Keratinocyte (primary cell): Measurements from ENCODE around the gene MOAP1. TPM values are rescaled to one million over a fixed set of nuclear protein-coding genes. Genes with fewer than 3 reads are reported as not detected.

Source experiments
- DNase-seq: peaks from one replicate; pipeline ENCODE4 v3.0.0-alpha.2; 2011; ENCODE audit warnings: low read depth, missing footprints, low spot score
- FAIRE-seq: peaks from 2 replicates; lab custom pipeline; 2011; peaks lifted over from hg19 to GRCh38; lab: Jason Lieb, UNC
- H2AFZ ChIP-seq: 2 replicates; pipeline ENCODE4 v1.6.0; 2012; ENCODE audit warnings: low read length, control low read depth, inconsistent platforms; ENCODE audit not compliant: control insufficient read depth
- H3K27ac ChIP-seq: 2 replicates; pipeline ENCODE4 v1.5.1; 2011; ENCODE audit warnings: low read length; ENCODE audit not compliant: control insufficient read depth, insufficient read depth
- H3K27me3 ChIP-seq: 3 replicates; pipeline ENCODE4 v1.6.0; 2011; ENCODE audit warnings: low read length; ENCODE audit not compliant: control insufficient read depth, insufficient read depth; ENCODE audit errors: extremely low read depth
- H3K36me3 ChIP-seq, 2 experiments: 2 replicates in 1 of 2; 3 replicates in 1 of 2; pipeline ENCODE4 v1.5.1; 2011; ENCODE audit warnings: low read length in 2 of 2, mild to moderate bottlenecking in 1 of 2; ENCODE audit not compliant: control insufficient read depth in 2 of 2, insufficient read depth in 2 of 2; ENCODE audit errors: extremely low read depth in 1 of 2
- H3K4me1 ChIP-seq: 3 replicates; pipeline ENCODE4 v1.5.1; 2011; ENCODE audit warnings: low read length; ENCODE audit not compliant: control insufficient read depth, insufficient read depth; ENCODE audit errors: extremely low read depth
- H3K4me2 ChIP-seq: 3 replicates; pipeline ENCODE4 v1.6.0; 2011; ENCODE audit warnings: low read depth, low read length; ENCODE audit not compliant: control insufficient read depth, insufficient read depth; ENCODE audit errors: extremely low read depth
- H3K4me3 ChIP-seq, 3 experiments: fragments of 200-600 bp in 1 of 3; sonication (generic) in 1 of 3; 2 replicates in 2 of 3; 3 replicates in 1 of 3; pipeline ENCODE4 v1.5.1; 2011 to 2016; ENCODE audit warnings: low read length in 3 of 3, mild to moderate bottlenecking in 3 of 3, control low read depth in 2 of 3, inconsistent platforms in 1 of 3, low read depth in 1 of 3, mixed read lengths in 1 of 3, mixed run types in 1 of 3, moderate library complexity in 1 of 3; ENCODE audit not compliant: control insufficient read depth in 2 of 3, insufficient read depth in 2 of 3; ENCODE audit errors: extremely low read depth in 1 of 3
- H3K79me2 ChIP-seq: 2 replicates; pipeline ENCODE4 v1.6.0; 2012; ENCODE audit warnings: low read length; ENCODE audit not compliant: control insufficient read depth, insufficient read depth
- H3K9ac ChIP-seq: 3 replicates; pipeline ENCODE4 v1.6.0; 2011; ENCODE audit warnings: low read length; ENCODE audit not compliant: control insufficient read depth, insufficient read depth; ENCODE audit errors: extremely low read depth
- H3K9me1 ChIP-seq: 3 replicates; pipeline ENCODE4 v1.6.0; 2011; ENCODE audit warnings: low read length; ENCODE audit not compliant: control insufficient read depth, insufficient read depth; ENCODE audit errors: extremely low read depth
- H3K9me3 ChIP-seq: 2 replicates; pipeline ENCODE4 v1.5.1; 2012; ENCODE audit warnings: low read depth, low read length; ENCODE audit not compliant: control insufficient read depth
- H4K20me1 ChIP-seq: 3 replicates; pipeline ENCODE4 v1.6.0; 2011; ENCODE audit warnings: low read length; ENCODE audit not compliant: control insufficient read depth, insufficient read depth; ENCODE audit errors: extremely low read depth
- EZH2 ChIP-seq: IDR thresholded peaks from one replicate; pipeline ENCODE4 v1.6.1; 2012; ENCODE audit warnings: inconsistent platforms, mild to moderate bottlenecking, low read length, moderate library complexity
- dilution Hi-C: fragments of 300-500 bp; cut with MboI; formaldehyde crosslinking; loops from one replicate; pipeline ENCODE4 v1.7.0; 2020; ENCODE audit warnings: low sequenced_read_pairs; ENCODE audit not compliant: extremely low pct_ligation_motif_present
- polyA plus RNA-seq, 5 experiments: library from polyadenylated mRNA; depleted of rRNA in 3 of 5; stranded (reverse) in 3 of 5; stranded (forward) in 1 of 5; unstranded in 1 of 5; fragments of >200 nt; gene quantifications; 1 replicate in 1 of 5; 2 replicates in 3 of 5; 3 replicates in 1 of 5; pipeline versions ENCODE4 v1.2.1 to v1.2.3, GENCODE V29; 2011 to 2012; ENCODE audit warnings: missing spikeins in 2 of 5, low read depth in 1 of 5, low replicate concordance in 1 of 5
- TF ChIP-seq, protein P1 (sequence below), 3 experiments: IDR thresholded peaks in 1 of 3; conservative IDR thresholded peaks in 1 of 3; optimal IDR thresholded peaks in 1 of 3; 2 replicates in 2 of 3; 3 replicates in 1 of 3; pipeline versions ENCODE3 to v1.5.1; 2011; ENCODE audit warnings: low read length in 3 of 3, mild to moderate bottlenecking in 3 of 3, moderate library complexity in 2 of 3, control low read depth in 1 of 3, inconsistent platforms in 1 of 3; ENCODE audit not compliant: insufficient read depth in 2 of 3; ENCODE audit errors: extremely low read depth in 1 of 3

MOAP1 gene
- polyA plus RNA-seq, 1 donor (not counting 4 experiments of a cell fraction or from before 2014, with no cell fraction given) = 17.2 TPM

DNA sequence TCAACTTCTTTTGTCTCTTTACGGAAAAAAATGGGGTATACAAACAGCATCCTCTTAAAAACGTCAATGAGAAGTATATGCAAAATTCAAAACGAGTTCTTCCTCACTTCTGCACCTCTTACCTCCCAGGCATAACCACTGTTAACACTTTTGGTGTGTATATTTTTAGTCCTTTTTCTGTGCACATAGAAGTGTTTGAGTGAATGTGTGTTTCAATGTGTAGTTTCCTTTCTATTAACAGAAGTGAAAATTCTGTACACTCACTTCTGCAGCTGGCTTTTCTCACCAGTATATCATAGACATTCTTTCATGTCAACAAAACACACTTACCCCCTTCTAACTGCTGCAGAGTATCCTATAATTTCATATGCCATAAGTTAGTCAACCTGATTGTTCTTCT lies 27.7 kb upstream of the MOAP1 start:
- H3K4me2 ChIP-seq = no peak overlapping the region
- H3K4me1 ChIP-seq = peaks cover 8% of the 10 kb centered on the region
- TF ChIP-seq EZH2 = no peak
- TF ChIP-seq, protein P1, sequence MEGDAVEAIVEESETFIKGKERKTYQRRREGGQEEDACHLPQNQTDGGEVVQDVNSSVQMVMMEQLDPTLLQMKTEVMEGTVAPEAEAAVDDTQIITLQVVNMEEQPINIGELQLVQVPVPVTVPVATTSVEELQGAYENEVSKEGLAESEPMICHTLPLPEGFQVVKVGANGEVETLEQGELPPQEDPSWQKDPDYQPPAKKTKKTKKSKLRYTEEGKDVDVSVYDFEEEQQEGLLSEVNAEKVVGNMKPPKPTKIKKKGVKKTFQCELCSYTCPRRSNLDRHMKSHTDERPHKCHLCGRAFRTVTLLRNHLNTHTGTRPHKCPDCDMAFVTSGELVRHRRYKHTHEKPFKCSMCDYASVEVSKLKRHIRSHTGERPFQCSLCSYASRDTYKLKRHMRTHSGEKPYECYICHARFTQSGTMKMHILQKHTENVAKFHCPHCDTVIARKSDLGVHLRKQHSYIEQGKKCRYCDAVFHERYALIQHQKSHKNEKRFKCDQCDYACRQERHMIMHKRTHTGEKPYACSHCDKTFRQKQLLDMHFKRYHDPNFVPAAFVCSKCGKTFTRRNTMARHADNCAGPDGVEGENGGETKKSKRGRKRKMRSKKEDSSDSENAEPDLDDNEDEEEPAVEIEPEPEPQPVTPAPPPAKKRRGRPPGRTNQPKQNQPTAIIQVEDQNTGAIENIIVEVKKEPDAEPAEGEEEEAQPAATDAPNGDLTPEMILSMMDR (optimal IDR thresholded peaks at IDR 0.05 in 1 of 3, IDR thresholded peaks at IDR 0.05 in 1 of 3, conservative IDR thresholded peaks at IDR 0.05 in 1 of 3; ENCODE audit: extremely low read depth in 1 of 3, insufficient read depth in 2 of 3, low read length in 3 of 3) = no peak
- FAIRE-seq = no peak
- no peak overlapping the region for H3K4me3 ChIP-seq
- H3K27ac ChIP-seq = no peak overlapping the region
- no peak for DNase-seq
- no peaks in the 10 kb centered on the region for H3K9me1 ChIP-seq
- H2AFZ ChIP-seq = no peak overlapping the region
- no peaks in the 10 kb centered on the region for H3K9me3 ChIP-seq
- no peaks in the 10 kb centered on the region for H4K20me1 ChIP-seq
- peaks cover 12% of the 10 kb centered on the region for H3K79me2 ChIP-seq
- dilution Hi-C loops = no loop called here
- H3K36me3 ChIP-seq = peaks cover 0 to 10% of the 10 kb centered on the region in 2 experiments
- H3K27me3 ChIP-seq = no peaks in the 10 kb centered on the region
- H3K9ac ChIP-seq = no peak overlapping the region

DNA sequence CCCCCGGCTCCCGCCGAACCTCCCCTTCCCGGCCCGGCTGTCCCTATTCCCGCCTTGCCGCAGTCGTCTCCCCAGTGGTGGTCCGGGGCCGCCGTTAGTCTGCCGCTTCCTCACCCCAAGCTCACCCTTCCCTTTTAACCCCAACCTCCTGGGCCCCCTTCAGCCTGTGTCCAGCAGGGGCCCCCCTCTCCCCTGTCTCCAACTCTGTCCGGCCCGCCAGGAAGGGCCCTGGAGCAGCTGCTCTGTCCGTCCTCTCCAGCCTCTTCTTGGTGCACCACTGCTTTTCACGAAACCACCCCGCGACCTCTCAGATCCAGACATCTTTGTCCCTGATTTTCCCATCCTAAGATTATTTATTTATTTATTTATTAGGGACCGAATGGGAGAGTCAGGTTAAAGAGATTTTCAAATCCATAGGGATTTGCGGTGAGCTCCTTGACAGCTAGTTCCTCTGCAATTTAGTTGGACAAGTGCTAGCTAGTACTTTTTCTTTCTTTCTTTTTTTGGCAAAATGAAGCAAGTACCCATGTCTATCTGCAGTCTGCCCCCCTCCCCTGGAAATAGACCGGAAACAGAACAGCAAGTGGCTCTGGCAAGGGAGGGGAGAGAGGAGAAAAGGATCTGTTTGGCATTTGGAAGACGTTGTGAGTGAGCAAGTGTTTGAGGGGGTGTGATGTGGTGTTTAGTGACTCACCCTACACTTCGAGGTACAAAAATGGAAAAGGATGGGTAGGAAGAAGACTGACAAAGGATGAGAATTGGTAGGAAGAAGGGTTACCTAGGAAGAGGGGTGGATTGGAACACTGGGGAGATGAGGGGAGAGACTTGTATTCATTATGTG lies 23.0 kb upstream of the MOAP1 start:
- Histone ChIP-seq H3K9me3 (no peaks in the 10 kb centered on the region), H3K4me2 (peak overlapping the region; percentile 97), H3K27ac (peak overlapping the region; percentile 28), H3K36me3 (no peaks in the 10 kb centered on the region), H2AFZ (peak overlapping the region; percentile 96), H3K79me2 (peaks cover 29% of the 10 kb centered on the region), H3K27me3 (no peaks in the 10 kb centered on the region), H3K9me1 (no peaks in the 10 kb centered on the region), H3K4me1 (peaks cover 8% of the 10 kb centered on the region), H4K20me1 (no peaks in the 10 kb centered on the region), H3K4me3 (peak overlapping the region; percentile 78 to 87 (median 81)), H3K9ac (peak overlapping the region; percentile 77)
- TF ChIP-seq, protein P1 (optimal IDR thresholded peaks at IDR 0.05 in 1 of 3, IDR thresholded peaks at IDR 0.05 in 1 of 3, conservative IDR thresholded peaks at IDR 0.05 in 1 of 3; ENCODE audit: extremely low read depth in 1 of 3, insufficient read depth in 2 of 3, low read length in 3 of 3) = peak in 1 of 3 experiments; percentile 62
- no peak for TF ChIP-seq EZH2
- no peak for FAIRE-seq
- DNase-seq = no peak
- dilution Hi-C loops = no loop called here
